NCI-H187 (cell line): Measurements from ENCODE around the gene KIAA1958.

Experiments used
- DNase-seq, 2 experiments: peaks; one replicate each; lab custom pipeline; 2025; lab: John Stamatoyannopoulos, UW

Gene KIAA1958

DNA sequence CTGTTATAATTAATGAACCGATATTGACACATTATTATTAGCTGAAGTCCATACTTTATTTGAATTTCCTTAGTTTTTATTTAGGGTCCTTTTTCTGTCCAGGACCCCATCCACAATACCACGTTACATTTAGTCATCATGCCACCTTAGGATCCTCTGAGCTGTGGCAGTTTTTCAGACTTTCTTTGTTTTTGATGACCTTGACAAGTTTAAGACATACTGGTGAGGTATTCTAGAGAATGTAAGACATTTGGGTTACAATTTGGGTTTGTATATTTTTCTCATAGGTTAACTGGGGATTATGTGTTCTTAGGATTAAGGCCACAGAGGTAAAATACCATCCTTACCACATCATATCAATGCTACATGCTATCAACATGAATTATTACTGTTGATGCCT is 42.7 kb downstream of the KIAA1958 start:
- no peak for DNase-seq

DNA sequence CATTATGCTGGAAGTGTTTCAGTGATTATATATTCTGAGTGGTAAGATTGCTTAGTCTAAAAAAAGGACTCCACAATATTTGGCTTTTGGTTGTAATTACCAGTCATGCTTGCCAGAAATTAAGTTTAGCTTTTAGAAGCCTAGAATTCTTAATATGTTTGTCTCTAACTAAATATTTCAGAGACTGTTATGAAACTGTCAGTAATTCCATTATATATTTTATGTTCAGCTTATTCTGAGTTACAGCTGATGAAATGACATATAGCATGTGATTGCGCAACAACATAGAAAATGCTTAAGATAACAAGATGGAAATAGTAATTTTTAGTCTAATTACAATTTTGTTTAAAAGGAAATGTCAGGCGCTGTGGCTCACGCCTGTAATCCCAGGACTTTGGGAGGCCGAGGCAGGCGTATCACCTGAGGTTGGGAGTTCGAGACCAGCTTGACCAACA is 44.2 kb downstream of the KIAA1958 start:
- DNase-seq: no peak

DNA sequence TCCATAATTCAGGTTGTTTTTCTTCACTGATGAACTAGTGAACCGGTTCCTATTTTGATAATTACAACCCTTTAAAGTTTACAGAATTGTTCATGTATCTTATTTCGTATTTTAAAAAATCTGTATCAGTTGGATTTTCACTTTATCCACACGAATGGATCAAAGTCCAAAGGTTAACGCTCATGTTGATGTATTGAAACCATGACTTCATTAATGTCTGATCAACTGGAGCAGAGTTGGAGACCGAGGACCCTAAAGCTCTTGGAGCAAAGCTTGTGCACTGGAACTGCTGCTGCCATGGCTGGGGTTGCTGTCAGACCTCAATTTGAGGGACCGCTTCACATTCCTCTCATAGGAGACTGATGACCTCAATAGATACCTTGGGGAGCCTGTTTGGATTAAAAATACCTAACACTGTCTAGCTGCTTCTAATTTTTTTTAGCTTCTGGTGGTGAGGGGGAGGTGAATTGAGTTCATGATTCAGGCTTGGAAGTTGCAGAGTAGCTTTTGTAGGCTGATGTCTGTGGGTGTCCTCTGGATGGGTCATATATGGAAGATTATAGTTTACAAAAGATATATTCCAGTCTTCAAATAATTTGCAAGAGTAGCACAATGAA is 45.1 kb downstream of the KIAA1958 start:
- DNase-seq: no peak

DNA sequence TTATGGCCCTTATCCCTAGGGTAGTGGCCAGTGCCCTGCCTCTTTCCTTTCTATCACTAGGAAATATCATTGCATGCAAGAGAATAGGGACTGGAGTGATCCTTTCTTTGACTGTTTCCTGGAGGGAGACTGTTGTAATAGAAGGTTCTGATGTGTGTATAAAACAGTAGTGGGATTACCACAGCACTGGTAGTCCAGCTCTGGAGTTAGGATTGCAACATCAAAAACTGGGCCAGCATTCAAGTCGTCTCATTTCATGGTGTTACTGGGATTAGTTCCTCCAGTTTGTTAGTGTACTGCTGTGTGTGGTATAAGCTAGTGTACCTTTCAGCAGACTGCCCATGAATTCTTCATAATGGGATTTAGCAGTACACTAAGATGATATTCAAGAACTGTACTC is 45.8 kb downstream of the KIAA1958 start:
- DNase-seq: no peak

DNA sequence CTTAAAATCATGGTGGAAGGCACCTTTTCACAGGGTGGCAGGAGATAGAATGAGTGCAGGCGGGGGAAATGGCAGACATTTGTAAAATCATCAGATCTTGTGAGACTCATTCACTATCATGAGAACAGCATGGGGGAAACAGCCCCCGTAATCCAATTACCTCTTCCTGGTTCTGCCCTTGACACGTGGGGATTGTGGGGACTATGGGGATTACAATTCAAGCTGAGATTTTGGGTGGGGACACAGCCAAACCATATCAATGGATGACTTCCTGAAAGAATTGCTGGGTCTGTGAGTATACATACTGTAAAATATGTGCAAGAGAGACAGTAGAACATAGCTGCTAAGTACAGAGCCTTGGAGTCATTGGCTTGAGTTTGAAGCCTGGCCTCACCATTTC is 47.0 kb downstream of the KIAA1958 start:
- no peak for DNase-seq

DNA sequence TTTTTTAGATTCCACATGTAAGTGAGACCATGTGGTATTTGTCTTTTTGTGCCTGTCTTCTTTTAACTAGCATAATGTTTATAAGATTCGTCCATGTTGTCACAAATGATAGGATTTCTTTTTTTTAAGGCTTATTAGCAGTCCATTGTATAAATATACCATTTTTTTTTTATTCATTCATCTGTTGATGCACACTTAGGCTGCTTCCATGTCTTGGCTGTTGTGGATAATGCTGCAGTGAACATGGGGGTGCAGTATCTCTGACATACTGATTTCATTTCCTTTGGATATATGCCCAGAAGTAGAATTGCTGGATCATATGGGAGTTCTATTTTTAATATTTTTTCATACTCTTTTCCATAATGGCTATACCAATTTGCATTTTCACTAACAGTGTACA is 48.7 kb downstream of the KIAA1958 start:
- DNase-seq: no peak

DNA sequence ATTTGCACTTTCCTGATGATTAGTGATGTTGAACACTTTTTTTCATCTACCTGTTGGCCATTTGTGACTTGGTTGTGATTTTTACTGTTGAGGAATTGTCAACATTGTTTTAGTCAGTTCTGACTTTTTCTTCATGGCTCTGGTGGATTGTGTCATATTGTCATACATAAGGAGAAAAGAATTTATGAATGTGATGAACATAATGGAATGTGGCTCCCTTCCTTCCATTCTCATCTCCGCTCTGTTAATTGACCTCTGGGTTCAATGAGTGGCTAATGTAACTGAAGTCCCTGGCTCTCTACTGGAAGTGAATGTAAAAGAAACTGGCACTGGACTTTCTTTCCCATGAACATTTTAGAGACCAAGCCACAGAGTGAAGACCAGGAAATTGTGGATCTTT is 49.2 kb downstream of the KIAA1958 start:
- DNase-seq: no peak

DNA sequence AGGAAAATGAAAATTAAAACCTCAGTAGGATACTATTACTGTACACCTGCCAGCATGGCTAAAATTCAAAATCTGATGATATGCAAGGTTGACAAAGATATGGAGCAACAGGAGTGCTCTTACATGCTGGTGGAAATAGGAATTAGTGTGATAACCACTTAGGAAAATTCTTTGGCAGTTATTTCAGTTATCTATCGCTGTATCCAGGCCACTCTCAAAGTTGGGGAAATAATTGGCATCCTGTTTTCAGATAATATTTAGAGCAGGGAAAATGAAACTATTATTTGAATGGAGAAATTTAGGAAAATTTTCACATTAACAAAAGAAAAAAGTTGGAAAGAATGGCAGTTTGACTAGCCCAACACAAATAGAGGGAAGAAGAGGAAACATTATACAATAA is 50.9 kb downstream of the KIAA1958 start:
- no peak for DNase-seq

DNA sequence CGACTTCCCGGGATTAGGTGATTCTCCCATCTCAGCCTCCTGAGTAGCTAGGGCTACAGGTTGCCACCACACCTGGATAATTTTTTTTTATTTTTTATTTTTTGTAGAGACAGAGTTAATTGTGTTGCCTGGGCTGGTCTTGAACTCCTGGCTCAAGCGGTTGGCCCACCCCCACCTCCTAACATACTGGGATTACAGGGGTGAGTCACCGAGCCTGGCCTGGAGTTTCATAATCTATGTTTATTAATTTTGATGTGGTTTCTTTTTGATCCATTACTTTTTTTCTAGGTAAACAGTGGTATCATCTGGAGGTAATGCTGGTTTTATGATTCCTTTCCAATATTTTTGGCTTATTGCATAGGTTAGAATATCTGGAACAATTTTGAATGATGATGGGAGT is 54.2 kb downstream of the KIAA1958 start:
- no peak for DNase-seq

DNA sequence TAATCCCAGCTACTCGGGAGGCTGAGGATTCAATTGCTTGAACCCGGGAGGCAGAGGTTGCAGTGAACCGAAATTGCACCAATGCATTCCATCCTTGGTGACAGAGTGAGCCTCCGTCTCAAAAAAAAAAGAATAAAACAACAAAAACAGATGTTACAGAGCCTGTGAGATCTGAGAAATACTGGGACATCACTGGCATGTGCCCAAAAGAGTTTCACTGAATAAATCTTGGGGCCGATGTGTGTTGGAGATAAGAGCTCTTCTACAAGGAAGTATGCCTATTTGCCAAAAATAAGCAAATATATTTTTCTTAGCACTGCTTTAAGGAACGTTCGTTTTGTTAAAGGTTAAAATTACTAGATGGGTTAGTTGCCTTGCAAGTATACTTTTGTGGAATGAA is 55.1 kb downstream of the KIAA1958 start:
- DNase-seq: no peak

DNA sequence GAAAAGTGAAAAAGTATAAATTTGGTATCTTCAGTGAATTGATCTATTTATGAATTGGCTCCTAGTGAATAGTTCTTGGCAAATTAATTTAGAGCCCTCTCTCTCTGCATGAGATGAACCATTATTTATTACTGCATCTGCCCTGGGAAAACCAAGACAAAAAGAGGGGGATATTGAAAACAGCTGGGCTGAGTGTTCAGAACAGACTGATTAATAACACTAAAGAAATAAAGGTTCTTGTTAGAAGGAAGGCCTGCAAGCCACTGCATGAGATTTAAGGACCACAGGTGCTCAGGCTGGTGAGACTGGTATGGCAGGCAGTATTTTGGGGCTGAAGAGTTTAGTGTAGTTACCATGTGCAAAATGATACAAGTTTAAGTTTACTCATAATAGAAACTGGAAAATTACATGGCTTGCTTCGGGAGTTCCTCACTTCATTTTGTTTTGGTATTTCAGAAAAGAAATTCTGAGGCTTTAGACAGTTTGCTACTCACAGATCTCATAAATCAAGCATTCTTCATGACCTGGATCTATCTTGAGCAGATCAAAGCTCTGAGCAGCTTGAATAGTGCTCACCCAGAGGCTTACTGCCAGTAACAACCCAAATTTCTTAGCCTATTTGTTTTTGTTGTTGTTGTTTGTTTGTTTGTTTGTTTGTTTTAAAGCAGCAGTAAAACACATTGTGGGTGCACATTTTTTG is 56.1 kb downstream of the KIAA1958 start:
- no peak for DNase-seq

DNA sequence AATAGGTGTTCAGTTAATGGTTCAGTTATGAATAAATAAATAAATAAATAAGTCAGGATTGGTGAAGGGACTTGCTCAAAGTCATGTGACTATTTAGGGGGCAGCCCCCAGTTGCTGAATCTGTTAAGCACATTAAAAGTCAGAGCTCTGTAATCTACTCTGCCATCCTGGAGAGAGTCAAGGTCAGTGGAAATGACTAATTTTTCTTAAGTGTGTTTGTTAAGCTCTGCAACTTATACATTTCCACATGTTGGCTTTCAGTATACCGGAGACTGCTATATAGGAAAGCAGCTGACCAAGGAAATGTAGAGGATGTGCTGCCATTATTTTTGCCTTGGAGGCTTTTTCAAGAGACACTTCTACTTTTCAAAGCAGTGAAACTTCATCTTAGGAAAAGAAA is 57.9 kb downstream of the KIAA1958 start:
- DNase-seq: no peak

DNA sequence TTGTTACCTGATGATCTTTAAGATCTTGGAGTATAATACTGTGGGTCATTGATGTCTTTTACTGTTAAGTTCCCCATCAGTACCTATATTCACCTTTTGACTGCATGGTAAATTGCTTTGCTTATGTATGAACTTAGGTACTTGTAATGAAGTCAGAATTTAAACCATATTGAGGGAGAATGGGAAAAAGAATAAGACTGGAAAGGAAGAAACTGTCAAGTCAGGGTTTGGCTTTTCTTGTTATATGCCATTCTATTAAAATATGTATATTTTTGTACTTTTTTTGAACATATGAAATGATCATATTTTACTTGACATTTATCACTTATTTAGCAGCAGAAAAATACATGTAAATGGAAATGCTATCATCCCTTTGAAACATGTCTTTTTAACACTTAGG is 58.6 kb downstream of the KIAA1958 start:
- DNase-seq: no peak

DNA sequence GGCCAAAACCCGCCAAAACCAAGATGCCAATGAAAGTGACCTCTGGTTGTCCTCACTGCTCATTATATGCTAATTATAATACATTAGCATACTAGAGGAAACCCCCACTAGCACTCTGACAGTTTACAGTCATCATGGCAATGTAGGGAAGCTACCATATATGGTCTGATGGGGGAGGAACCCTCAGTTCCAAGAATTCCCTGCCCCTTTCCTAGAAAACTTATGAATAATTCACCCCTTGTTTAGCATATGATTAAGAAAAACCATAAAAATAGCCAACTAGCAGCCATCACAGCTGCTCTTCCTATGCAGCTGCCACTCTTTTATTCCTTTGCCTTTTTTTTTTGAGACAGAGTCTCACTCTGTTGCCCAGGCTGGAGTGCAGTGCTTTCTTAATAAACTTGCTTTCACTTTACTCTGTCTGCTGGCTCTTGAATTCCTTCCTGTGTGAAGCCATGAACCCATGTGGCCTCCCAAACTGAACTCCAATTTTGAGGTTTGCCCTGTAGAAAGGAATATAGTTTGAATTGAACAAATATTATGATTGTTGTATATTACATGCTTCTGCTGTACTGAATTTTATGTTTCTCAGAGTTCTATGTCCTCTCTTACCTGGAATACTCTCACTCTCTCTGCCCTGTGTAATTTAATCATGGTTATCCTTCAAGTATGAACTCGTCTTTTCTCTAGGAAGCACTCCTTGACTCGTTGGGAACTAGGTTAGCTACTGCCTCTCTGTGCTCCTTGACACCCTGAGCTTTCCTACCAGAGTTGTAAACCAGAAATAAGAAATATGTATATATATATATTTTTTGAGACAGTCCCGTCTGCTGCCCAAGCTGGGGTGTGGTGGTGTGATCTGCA is 59.8 kb downstream of the KIAA1958 start:
- DNase-seq: no peak

DNA sequence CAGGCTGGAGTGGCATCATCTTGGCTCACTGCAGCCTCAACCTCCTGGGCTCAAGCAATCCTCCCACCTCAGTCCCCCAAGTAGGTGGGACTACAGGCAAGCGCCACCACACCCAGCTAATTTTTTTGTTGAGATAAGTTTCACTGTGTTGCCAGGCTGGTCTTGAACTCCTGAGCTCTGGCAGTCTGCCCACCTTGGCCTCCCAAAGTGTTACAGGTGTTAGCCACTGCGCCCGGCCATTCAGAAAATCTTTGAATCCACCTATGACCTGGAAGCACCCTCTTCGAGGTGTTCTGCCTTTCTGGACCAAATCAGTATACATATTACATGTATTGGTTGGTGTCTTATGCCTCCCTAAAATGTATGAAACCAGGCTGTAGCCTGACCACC is 61.4 kb downstream of the KIAA1958 start:
- no peak for DNase-seq

DNA sequence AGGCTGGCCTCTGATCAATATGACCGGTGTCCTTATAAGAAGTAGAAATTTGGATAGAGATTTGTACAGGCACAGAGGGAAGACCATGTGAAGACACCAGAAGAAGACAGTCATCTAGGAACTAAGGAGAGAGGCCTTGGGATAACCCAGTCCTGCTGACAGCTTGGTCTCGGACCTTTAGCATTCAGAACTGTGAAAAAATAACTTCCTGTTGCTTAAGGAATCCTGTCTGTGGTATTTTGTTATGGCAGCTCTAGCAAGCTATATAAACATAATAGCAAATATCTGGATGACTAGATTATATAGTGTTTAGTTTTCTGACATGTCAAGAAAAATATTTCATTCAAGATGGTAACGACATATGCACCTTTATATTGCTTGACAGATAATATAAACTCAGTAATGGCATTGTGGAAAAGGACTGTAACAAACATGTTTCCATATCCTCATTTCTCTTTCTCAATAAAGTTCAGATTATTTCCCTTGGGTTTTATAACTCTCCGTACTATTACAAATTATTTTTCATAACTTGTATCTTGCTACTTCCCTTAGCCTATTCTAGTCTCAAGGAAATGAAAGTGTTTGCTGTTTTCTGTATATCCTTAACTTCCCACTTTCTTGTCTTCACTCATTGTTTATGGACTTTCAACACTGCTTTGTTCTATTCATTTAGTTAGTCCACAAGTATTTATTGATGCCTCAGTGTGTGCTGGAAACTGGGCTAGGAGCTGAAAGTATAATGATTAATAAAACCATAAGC is 62.4 kb downstream of the KIAA1958 start:
- DNase-seq: no peak

DNA sequence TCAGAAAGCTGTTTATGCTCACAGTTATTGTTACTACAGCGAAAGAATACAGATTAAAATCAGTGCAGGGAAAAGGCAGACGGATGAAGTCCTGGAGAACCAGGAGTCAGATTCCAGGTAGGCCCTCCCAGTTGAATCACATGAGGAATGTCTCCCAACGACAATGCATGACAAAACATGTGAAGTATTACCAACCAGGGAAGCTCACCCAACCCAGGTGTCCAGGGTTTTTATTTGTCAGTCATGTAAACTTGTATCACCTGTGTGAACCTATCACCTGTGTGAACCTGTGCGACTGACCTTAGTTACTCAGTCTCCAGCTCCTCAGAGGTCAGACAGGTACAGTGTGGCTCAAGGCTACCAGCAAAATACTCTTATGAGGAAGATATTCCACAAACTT is 63.9 kb downstream of the KIAA1958 start:
- no peak for DNase-seq

DNA sequence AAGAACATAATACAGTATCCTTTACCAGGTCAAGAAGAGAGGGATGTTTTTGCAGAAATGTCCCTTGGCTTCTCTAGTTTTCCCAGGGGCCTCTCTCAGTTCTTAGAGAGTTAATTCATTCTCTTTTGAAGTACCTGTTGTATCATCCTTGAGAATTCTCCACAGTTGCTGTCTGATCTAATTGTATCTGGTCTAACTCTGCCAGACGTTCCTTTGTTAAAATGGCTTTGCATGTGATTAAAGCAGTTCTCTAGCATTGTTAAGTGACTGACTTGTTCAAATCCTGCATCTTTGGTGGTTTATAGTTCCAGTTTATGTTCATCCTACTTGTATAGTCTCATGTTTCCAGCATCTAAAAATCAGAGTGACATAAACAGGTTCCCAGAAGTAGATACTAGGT is 65.0 kb downstream of the KIAA1958 start:
- no peak for DNase-seq

DNA sequence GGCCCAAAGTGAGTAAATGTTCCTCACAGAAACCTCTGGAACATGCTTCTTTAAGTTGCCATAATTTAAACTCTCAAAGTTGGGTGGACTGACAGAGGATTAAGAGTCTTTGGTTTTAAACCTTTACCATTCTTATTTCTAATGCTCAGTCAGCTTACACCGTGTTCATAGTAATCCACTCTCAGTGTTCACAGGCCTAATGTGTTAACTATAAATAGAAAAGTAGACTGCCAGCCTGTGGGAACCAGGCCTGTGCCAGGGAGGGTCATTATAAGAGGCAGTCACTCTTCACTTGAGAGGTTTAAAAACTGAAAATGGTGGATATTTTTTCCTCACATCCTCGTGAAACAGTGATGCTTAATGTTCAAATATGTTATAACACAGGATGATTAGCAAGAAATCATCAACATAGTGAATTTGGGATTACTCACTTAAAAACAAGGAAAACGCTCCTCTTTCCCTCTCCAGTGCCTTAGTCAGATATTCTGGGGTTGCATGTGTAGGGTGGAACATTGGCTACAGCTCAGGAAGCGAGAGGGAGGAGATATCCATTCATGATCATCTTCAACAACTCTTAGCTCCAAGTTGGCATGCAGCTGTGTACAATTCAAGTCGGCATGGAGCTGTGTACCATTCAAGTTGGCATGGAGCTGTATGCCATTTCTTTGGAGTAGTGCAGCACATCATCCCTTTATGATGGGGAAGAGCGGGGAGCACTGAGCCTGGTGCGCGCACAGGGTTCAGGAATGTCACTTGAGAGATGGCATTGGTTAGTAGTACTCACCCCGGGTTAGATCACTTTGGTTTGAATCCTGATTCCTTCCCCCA is 65.8 kb downstream of the KIAA1958 start:
- no peak for DNase-seq

DNA sequence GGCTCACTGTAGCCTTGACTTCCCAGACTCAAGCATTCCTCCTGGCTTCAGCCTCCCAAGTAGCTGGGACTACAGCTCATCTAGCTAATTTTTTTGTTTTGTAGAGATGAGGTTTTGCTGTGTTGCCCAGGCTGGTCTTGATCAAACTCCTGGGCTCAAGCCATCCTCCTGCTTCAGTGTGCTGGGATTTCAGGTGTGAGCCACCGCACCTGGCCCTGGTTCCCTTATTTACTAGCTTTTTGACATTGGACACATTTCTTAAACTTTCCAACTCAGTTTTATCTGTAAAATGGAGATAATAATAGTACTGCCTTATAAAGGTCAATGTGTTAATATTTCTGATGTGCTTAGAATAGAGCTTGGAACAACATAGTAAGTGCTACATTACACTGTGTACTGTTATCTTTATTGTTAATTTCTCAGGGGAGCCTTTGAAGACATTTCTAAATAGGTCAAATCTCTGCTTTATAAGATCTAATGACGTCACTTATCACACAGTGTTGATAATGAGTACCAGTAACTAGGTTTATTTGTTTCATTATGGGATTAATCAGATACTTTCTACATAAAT is 66.7 kb downstream of the KIAA1958 start:
- DNase-seq: no peak

DNA sequence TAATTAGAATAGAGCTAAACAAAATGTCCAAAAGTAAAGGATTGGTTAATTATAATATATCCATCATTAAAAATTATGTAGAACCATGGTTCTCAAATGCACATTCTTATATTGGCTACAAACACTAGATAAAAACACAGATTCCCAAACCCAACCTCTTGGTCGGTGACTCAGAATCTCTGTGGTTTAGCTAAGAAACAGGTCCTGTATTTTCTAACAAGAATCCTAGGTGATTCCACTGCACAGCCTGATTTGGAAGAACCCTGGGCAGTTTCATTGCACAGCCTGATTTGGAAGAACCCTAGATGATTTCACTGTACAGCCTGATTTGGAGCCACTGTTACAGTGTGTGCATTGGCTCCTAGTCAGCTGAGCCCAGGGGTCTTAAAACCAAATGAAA is 67.9 kb downstream of the KIAA1958 start:
- no peak for DNase-seq
